HG03378 (cell line): ENCODE measurements around the gene BEND5.

ENCODE experiments used
- ATAC-seq: cut with Tn5 transposase; IDR thresholded peaks from one replicate; pipeline ENCODE4 v1.9.1; 2021; ENCODE audit warnings: mild to moderate bottlenecking, moderate library complexity; ENCODE audit not compliant: unreplicated experiment

Gene BEND5

DNA sequence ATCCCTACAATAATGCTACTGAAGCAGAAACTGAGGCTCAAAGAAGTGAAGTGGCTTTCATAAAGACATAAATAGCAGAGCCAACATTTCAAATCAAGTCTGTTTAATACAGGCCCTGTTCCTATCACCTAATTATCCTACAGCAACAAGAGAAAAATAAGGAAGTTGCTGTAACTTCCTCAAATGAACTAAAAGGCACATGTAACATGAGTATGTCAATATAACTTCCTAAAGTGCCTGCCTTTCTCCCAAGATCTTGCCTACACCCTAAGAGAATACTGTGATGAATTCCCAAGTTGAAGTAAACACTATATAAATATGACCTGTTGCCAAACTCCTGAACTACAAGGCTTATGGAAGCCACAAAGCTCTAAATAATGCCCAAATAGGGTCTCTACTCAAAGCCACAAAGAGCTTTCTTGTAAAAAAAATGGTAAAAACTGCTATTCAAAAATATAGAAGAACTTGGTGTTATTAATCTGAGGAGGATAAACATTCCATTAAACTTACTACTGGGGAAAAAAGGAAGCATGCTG is 8.6 kb downstream of the BEND5 start:
- ATAC-seq = no peak

DNA sequence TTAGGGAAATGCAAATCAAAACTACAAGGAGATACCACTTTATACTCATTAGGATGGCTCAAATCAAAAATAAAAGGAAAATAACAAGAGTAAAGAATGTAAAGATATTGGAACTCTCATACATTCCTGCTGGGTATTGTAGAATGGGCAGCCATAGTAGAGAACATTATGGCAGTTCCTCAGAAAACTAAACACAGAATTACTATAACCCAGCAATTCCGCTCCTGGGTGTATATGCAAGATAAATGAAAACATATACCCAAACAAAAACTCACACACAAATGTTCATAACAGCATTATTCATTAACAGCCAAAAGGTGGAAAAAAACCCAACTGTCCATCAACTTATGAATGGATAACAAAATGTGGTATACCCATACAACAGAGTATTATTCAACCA is 11.4 kb downstream of the BEND5 start:
- no peak for ATAC-seq

DNA sequence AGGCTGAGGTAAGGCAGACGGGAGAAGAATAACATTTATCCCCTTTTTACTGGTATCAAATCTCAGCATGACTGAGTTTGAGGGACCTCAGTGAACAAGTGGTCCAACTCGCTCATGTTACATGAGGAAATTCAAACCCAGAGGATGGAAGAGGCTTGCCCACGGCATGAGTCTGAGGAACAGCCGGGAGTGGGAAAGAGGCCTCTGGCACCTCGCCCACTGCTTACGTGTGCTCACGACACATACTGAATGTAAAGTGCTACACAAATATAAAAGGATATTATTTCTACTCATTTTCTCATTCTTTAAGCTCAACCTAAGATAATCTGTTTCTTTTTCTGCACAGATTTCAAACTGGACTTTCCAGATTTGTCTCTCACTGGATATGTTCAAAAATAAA is 14.7 kb downstream of the BEND5 start:
- no peak for ATAC-seq

DNA sequence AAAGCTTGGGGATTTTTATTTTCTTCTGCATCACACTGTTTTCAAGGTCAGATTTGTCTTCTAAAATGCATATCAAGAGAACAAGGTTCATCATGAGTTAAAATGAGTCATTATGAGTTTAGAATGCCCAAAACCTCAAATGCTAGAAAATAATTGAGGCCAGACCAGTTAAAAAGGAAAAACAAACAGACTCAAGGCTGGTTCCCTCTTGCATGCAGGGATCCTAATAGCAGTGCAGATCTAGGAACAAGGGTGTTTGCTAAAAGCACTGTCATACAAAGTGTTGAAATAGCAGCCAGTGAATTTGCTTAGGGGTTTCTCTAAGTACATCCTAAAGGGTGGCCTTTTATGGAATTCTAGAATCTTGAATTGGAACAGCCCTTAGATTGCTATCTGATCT is 15.3 kb downstream of the BEND5 start:
- ATAC-seq = no peak

DNA sequence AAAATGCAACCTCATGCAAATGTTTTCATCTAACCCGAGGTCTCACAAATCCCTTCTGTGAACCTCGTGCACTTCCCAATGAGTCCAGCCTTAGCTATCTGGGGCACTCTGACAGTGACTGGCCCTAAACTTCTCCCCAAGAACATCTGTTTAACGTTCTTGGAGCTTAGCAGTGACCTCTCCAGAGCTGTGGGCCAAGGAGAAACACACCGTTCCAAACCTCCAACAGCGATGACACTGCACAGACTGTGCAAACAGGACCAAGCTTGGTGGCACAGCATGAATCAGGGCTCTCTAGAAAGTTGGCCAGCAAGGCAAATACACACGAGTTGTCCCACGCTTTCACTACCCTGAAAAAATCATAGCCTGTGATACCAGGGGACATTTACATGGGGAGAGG is 15.8 kb downstream of the BEND5 start:
- no peak for ATAC-seq

DNA sequence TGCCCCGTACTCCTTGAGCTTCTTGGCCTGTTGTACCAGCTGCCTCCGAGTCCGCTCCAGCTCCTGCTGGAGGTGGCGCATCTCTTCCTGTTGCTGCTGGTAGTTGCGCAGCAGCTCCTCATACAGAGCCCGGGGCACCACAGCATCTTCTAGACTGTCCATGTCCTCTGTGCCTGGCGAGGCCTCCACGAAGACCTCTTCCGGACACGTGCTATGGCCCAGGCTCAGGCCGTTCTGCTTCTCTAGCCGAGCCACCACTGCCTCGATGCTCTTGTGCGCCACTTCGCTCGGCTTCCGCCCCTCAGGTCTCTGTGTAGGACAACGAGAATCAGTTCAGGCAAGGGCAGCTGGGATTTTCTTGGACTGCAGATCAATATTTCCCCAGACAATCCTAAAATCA is 17.7 kb downstream of the BEND5 start:
- no peak for ATAC-seq

DNA sequence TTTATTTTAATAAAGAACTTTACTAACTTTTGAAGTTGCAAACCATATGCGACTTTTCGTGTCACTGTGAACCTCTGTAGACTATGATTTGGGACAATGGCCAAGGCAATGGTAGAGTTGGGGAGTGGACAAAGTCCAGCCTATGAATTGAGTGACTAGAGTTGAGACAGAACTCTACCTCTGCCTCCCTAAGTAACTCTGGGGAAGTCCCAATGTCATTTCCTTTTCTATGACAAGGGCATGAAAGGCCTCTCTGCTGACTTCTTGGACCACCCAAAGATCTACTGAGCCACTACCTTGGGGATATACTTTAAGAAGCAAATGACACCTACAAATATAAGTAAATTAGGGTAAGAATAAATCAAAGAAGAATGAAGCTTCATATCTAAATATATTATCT is 19.3 kb downstream of the BEND5 start:
- no peak for ATAC-seq

DNA sequence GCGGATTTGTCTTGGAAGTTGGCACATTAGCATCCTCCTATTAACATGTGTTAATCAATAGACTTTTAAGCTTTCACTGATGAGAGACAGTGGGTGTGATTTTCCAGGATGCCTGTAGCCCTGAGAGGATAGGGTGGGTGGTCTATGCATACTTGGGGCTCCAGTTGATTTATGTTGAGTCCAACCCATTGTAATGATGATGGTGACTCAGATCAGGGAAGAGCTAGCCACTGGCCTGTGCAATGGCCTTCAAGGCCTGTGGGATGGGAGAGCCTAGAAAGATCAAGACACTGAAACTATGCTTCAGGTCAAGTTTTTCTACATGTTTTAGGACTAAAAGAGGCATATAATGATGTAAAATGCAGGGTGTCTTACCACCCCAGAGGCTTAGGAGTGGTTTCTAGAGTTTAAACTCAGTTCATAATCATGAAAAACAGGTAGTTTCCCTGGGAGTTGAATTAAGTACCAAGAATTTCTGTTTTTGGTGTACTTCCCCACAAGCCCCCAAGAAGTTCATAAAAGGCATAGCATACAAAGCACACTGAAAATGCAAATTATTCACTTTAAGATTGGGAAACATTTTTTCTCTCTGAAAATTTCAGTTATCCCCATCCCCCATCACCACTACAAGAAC is 19.9 kb downstream of the BEND5 start:
- no peak for ATAC-seq

DNA sequence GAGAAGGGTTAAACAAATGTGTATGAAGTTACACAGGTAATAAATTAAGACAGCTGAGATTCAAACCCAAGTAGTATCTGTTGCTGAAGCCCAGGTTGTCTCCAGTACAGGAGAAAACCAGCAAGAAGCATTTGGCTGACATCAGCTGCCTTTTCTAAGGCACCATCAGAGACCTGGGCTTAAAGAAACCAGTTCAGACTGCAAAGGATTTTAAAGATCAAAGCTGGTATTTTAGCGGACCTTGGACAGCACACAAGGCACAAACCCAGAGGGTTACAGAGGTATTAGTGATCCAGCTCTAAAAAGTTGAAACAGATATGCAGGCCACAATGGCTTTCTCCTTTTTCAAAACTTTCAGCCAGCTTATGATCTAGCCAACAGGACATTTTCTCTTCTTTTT is 23.4 kb downstream of the BEND5 start:
- ATAC-seq = no peak

DNA sequence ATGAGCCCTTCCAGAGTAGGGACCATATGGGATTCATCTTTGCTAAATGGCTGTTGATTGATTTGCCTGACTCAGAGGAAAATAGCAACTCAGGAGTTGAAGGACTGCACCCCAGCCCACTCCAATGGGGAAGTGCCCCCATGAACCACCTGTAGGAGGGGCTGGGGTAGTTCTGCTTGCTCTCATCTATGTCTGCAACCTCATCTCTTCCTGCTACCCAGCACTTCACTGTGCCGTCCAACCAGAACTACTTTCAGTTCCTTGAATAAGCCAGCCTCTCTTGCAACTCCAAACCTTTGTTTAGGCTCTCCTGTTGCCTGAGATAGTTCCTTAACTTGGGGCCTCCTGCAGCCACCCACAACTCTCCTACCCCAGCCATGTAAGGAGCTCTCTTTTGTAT is 26.6 kb downstream of the BEND5 start:
- peak; percentile 96 for ATAC-seq

DNA sequence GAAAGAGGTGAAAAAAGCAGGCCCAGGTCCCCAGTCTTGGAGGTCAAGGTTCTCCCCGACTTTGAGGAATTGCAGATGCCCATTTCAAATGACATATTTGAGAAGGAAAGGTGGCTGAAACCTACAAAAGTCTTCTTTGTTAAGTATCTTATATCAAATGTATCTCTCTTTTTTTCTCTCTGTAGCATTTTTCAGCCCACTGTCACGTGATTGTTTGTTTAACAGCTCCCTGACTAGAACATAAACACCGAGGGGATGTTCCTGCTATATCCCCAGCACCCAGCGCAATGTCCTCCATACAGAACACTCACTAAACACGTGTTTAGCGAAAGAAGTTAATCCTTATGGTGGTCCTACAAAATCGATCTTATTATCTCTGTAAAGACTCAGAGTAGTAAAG is 27.6 kb downstream of the BEND5 start:
- no peak for ATAC-seq

DNA sequence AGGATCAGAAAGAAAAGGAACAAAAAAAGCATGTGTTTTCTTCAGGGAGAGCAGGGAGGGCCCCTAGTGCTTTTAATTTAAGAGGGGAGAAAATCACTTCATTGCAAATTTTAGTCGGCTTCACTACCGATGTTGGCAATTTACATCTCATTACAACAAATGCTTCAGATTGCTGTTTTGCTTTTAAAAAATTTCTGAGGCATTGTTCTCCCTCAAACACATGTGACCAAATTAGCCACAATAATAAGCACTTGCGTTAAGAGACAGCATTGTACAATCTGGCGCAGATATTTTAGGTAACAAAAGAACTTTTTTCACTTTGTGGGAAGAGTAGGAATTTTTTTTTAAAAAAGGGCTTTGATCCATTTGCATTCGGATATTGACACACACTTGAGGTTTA is 29.8 kb downstream of the BEND5 start:
- no peak for ATAC-seq

DNA sequence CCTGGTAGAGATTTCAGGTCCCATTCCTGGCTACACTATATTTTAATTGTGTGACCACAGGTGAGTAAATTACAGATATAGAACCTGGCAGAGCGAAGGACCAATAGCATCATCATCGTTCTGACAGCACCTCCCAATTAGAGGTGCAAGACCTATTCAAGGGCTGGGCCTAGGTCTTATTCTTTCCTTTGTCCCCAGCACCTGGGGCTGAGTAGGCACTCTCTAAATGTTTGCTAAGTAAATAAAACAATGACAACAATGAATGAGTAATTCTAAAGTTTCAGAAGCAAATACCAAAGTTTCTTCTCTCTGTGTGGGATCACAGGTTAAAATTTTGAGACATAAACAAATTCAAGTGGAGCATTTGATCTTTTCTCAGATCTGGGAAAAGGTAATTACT is 32.7 kb downstream of the BEND5 start:
- no peak for ATAC-seq

DNA sequence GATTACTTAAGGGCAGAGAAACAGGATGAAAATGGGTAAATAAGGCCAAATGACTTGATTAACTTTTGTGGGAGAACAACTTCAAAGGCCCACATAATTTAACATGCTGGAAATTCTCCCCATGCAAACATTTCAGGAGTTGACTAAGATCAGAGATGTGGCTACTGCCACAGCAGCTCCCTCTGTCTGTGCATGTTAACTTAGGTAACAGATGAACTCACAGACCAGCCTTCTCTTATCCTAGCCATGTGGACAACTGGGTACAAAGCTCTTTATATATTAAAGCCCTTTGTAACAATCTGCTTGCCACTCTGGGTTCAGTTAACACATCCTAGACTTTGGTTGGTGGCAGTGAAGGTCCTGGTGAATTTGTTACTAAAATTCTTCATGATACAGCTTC is 33.2 kb downstream of the BEND5 start:
- ATAC-seq = no peak

DNA sequence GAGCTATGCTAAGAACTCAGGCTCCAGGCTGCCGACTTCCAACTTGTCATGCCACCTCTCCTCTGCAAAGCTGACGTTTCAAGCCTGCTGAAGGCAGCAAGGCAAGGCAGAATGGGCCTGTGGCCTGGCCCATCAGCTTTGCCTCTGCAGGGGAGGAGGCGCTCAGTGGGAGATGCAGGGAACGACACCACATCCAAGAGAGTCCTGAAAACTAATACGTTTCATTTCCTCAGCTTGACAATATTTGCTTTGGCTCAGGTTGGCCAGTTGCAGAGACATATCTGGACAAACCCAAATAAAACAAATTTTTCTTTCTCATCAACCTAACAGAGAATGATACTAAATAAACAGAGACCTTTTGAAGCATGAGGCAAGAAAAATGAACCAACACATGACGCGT is 35.3 kb downstream of the BEND5 start:
- no peak for ATAC-seq

DNA sequence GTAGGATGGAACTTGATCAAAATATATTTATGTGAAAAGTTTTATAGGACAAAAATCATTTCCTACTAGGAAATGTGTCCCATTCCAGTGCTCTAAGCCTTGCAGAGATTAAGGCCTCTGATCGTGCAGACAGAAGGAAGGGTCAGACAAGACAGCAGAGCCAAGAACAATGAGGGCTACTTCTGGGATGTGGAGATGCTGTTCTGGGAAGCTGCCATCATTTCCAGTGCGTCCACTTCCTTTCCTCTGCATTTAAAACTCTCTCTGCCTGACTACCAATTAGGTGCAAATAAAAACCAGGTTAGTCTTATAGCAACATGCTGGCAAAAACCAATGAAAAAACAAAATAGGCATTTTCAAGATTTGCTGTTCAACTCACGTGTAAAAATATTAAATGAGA is 36.1 kb downstream of the BEND5 start:
- ATAC-seq = no peak

DNA sequence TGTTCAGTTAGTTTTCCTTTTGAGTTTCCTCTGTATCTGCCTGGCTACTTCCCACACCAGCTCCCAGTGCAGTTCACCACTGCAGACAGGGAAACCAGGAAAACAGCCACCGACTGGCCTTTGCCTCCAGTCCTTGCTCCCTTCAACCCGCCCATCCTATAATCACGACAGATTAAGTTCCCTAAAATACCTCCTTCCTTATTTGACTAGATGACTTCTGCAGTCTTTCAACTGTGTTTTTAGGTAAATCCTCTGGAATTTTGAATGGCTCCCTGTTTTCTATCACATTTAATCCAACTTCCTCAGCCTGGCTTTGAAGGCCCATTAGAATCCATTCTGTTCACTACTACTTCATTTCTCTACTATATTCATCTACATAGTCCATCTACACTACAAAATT is 37.6 kb downstream of the BEND5 start:
- no peak for ATAC-seq

DNA sequence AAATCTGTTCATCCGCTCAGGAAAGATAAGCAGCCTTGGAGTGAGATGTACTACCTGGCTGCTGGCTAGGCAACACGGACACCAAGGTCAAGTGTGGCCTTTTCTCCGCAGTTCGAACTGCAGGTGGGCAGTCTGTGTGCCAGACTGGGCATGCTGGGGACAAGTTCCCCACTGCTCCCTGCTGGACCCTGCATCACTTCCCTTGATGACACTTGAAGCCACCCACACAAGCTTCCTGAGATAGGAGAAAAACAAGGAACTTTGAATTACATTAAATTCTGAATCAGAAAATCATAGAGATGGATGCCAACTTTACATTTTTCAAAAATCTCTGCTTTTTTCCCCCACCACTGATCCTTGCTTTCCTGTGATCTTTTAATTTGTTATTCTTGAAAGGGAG is 38.3 kb downstream of the BEND5 start:
- ATAC-seq = no peak

DNA sequence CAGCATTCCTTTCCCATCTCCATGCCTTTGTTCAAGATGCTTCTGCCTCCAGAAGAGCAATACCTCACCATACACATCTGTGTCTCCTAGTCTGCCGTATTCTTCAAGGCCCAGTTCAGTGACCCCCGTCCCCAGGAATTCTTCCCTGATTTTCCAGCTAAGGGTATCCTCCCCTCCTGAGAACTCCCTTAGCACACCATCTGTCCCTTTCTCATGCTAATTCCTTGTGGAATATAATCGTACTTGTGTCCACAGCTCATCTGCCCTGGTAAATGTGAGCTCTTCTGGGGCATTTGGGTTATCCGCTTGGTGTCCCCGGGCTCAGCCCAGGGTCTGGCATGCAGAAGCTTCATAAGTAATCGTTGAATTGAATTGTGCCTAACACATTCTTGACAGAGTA is 40.9 kb downstream of the BEND5 start:
- ATAC-seq = no peak

DNA sequence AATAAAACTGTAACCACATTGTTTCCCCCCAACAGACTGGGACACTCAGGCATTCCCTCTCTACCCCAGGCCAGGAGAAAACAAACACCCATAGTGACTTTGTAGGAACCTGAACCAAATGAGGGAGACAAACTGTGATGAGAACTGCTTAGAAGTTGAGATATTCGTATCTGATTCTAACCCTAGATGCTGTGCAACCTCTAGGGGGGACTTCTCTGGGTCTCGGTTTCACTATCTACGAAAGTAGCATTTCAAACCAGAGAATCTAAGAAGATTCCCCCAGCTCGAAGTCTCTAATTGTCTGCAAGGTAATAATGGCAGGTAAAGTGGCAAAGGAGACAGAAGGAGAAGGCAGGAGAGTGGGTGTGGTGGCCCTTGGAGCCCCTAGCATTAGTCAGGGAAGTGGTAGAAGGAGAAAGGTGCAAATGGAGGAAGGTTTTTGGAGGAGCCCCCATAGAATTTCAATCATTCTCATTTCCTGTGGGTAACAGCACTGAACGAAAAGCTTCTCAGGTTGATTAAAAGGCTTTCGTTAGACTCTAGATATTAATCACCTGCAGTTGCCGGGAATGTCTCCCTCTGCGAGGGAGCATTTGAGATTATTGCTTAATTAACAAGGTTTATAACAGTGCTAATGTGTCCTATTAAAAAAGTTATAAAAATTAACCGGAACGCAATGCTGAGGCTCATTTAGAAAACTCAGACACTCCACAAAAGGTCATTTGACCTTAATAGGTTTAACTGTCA is 46.4 kb downstream of the BEND5 start:
- ATAC-seq = peak; percentile 68

DNA sequence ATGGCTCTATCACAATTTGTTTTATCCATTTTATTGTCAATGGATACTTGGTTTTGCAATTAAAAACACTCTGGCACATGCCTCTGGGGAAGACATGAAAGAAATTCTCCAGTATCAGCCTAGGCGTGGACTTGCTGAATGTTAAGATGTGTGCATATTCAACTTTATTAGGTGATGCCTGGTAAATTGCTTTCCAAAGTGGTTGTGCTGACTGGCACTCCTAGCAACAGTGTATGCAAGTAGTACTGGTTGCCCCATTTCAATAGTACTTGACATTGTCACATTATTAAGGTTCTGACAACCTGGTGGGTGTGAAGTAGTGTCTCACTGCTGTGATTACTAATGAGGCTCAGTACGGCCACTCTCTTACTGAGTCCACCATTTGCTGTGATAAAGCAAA is 48.1 kb downstream of the BEND5 start:
- ATAC-seq = no peak

DNA sequence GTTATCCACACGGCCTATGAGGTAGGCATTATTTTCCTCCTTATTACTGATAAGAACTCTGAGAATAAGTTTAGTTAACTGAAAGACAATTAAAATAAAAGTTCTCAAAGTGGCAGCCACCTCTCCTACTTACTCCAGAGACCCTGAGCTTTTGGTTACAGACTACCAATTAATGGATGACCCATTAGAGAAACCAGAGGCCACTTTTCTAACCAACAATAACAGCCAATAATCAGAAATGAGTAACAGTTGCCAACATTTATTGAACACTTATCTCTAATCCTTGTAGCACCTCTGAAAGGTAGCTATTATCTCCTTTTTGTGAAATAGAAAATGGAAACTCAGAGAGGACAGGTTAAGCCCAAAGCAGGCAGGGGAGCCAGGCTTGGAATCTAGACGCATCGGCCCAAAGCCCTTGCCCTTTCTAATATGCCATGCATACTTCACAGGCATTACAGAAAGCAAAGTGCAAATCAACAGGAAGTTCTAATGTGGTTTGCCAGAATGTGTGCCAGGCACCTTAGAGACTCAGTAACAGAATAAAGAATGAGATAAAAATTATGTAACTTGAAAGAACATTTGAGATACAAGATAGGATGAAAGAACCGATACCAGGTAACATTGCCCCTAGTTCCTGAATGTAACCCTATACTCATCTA is 50.0 kb downstream of the BEND5 start:
- no peak for ATAC-seq
